Measurements from ENCODE around the gene AGAP1. TPM values are rescaled to one million over a fixed set of nuclear protein-coding genes. Genes with fewer than 3 reads are reported as not detected.

Gene AGAP1
- total and polyA plus RNA-seq, 2 donors (not counting 3 experiments of a cell fraction or from before 2014, with no cell fraction given) = 10.2 to 20.9 TPM

GRCh38 chr2:236109473-236109872 lies 615.6 kb downstream of the AGAP1 start:
- no peak for FAIRE-seq
- dilution Hi-C loops (cut with MboI; ENCODE audit: extremely low pct_ligation_motif_present, low sequenced_read_pairs) (no loop called here), intact Hi-C loops (cut with micrococcal nuclease) (loop anchor here (2.0 to 5.0 kb wide), 3 partner anchors 55 to 332 kb away; no protein-coding TSS in a partner anchor)
- Histone ChIP-seq H3K4me2 (ENCODE audit: insufficient read depth, low read length) (no peak overlapping the region), H3K4me1 (ENCODE audit: control insufficient read depth, extremely low read depth, insufficient read depth, low read length) (peaks cover 28% of the 10 kb centered on the region), H2AFZ (ENCODE audit: low read depth, low read length) (no peak overlapping the region), H3K9ac (replicated peaks; ENCODE audit: extremely low read depth, insufficient read depth, low read length) (no peak overlapping the region), H3K79me2 (ENCODE audit: control insufficient read depth, insufficient read depth, low read length) (no peaks in the 10 kb centered on the region), H4K20me1 (replicated peaks; ENCODE audit: control insufficient read depth, extremely low read depth, insufficient read depth, low read length) (no peaks in the 10 kb centered on the region), H3K9me3 (replicated peaks; ENCODE audit: control insufficient read depth, insufficient read depth, low read length) (no peaks in the 10 kb centered on the region), H3K27ac (ENCODE audit: insufficient read depth, low read depth, low read length) (no peak overlapping the region), H3K27me3 (ENCODE audit: control insufficient read depth in 2 of 2, insufficient read depth in 2 of 2, low read length in 2 of 2) (no peaks in the 10 kb centered on the region), H3K36me3 (ENCODE audit: control insufficient read depth in 2 of 2, extremely low read depth in 1 of 2, insufficient read depth in 2 of 2, low read length in 2 of 2) (no peaks in the 10 kb centered on the region), H3K9me1 (replicated peaks; ENCODE audit: control insufficient read depth, extremely low read depth, insufficient read depth, low read length) (no peaks in the 10 kb centered on the region), H3K4me3 (replicated peaks in 1 of 3; ENCODE audit: insufficient read depth in 1 of 3, low read depth in 1 of 3, low read length in 3 of 3) (no peak overlapping the region)
- TF ChIP-seq EZH2 (IDR thresholded peaks at IDR 0.05; ENCODE audit: borderline replicate concordance, low read depth, low read length, severe bottlenecking) (no peak), JUN (IDR thresholded peaks at IDR 0.05; ENCODE audit: borderline replicate concordance, insufficient read depth, insufficient read length, low read depth) (no peak), FOS (IDR thresholded peaks at IDR 0.05; ENCODE audit: borderline replicate concordance, insufficient read depth, low read length) (no peak), GATA2 (IDR thresholded peaks at IDR 0.05; ENCODE audit: insufficient read depth, insufficient read length, low read depth, low read length) (no peak), POLR2A (IDR thresholded peaks at IDR 0.05; ENCODE audit: low read depth, low read length) (no peak), MYC (IDR thresholded peaks at IDR 0.05; ENCODE audit: low read depth, low read length) (no peak), MAX (IDR thresholded peaks at IDR 0.05; ENCODE audit: insufficient read depth, insufficient read length) (no peak), POLR2AphosphoS5 (IDR thresholded peaks at IDR 0.05; ENCODE audit: insufficient read depth, low read depth, low read length) (no peak), CTCF (IDR thresholded peaks at IDR 0.05; ENCODE audit: extremely low read depth in 1 of 2, insufficient read depth in 1 of 2, low read depth in 1 of 2, low read length in 2 of 2) (no peak)
- no TSS peak for BruUV-seq (replicated peaks)
- CTCF ChIA-PET = interaction anchor here (1.1 kb wide), 1 partner anchor 343 kb away, joined by 3 read pairs; no protein-coding TSS in a partner anchor
- POLR2A ChIA-PET = no interaction called here
- no peak for DNase-seq (ENCODE audit: low read depth, low spot score)

Data from endothelial cell of umbilical vein (primary cell).